Endodermal cell (in vitro differentiated cells): ENCODE results near the gene PXDN. TPM values are rescaled to one million over a fixed set of nuclear protein-coding genes. Genes with fewer than 3 reads are reported as not detected.

Source experiments
- DNase-seq: peaks from one replicate; pipeline ENCODE4 v3.0.0-alpha.2; 2017
- H3K27ac ChIP-seq: 2 replicates; pipeline ENCODE4 v1.5.1; 2013; ENCODE audit warnings: mild to moderate bottlenecking, low read depth, low read length, moderate library complexity
- H3K27me3 ChIP-seq: 2 replicates; pipeline ENCODE4 v1.6.1; 2013; ENCODE audit warnings: mild to moderate bottlenecking, low read length, moderate library complexity; ENCODE audit not compliant: insufficient read depth, control insufficient read depth, poor library complexity, severe bottlenecking
- H3K36me3 ChIP-seq: 2 replicates; pipeline ENCODE4 v1.7.0; 2013; ENCODE audit warnings: mild to moderate bottlenecking, low read length, moderate library complexity; ENCODE audit not compliant: control insufficient read depth, insufficient read depth
- H3K4me1 ChIP-seq: one replicate; pipeline ENCODE4 v1.7.0; 2013; ENCODE audit warnings: low read length; ENCODE audit not compliant: control insufficient read depth, insufficient read depth
- H3K4me3 ChIP-seq: 2 replicates; pipeline ENCODE4 v1.5.1; 2013; ENCODE audit warnings: mild to moderate bottlenecking, low read length, moderate library complexity
- H3K9ac ChIP-seq: 2 replicates; pipeline ENCODE4 v1.6.1; 2013; ENCODE audit warnings: mild to moderate bottlenecking, low read length, moderate library complexity; ENCODE audit not compliant: poor library complexity, severe bottlenecking; ENCODE audit errors: extremely low read depth
- H3K9me3 ChIP-seq: 2 replicates; pipeline ENCODE4 v1.6.1; 2013; ENCODE audit warnings: mild to moderate bottlenecking, low read length, moderate library complexity; ENCODE audit not compliant: control insufficient read depth
- H3K27ac Mint-ChIP-seq: 2 replicates; pipeline ENCODE4 v1.8.0; 2020; ENCODE audit warnings: mixed read lengths
- H3K27me3 Mint-ChIP-seq: 2 replicates; pipeline ENCODE4 v1.8.0; 2021; ENCODE audit warnings: mild to moderate bottlenecking, mixed read lengths; ENCODE audit not compliant: insufficient read depth
- H3K36me3 Mint-ChIP-seq: 2 replicates; pipeline ENCODE4 v1.8.0; 2020; ENCODE audit warnings: low read depth, mixed read lengths
- H3K4me1 Mint-ChIP-seq: 2 replicates; pipeline ENCODE4 v1.8.0; 2020; ENCODE audit warnings: mixed read lengths
- H3K4me3 Mint-ChIP-seq: 2 replicates; pipeline ENCODE4 v1.8.0; 2020; ENCODE audit warnings: mild to moderate bottlenecking, moderate library complexity, mixed read lengths
- H3K9me3 Mint-ChIP-seq: 2 replicates; pipeline ENCODE4 v1.8.0; 2020; ENCODE audit warnings: mild to moderate bottlenecking, mixed read lengths
- CTCF ChIP-seq: fragments of 200-600 bp; sonication (generic); conservative IDR thresholded peaks from 2 replicates; pipeline ENCODE4 v1.5.0; 2021; ENCODE audit warnings: antibody characterized with exemption, mild to moderate bottlenecking
- WGBS, 2 experiments: methylation state at CpG; one replicate each; pipeline versions ENCODE4 v1.1.5 to v1.1.7; 2013; ENCODE audit warnings: missing lambda C conversion rate in 2 of 2, mixed read lengths in 1 of 2; ENCODE audit not compliant: insufficient coverage in 1 of 2, insufficient read length in 1 of 2; 5-methylcytosine and 5-hydroxymethylcytosine counted together
- total RNA-seq, 2 donors: library from RNA; stranded (reverse); fragmentation: NEBNext Ultra II Directional in 1 of 2; extraction: Animal tissue kit (Norgen Biotek cat#: 25700) in 1 of 2; gene quantifications; 2 replicates in 1 of 2; 3 replicates in 1 of 2; pipeline ENCODE4 v1.2.1, GENCODE V29; 2021

Gene PXDN
- total RNA-seq, 2 donors from 2014 or later = 212 to 247 TPM

DNA sequence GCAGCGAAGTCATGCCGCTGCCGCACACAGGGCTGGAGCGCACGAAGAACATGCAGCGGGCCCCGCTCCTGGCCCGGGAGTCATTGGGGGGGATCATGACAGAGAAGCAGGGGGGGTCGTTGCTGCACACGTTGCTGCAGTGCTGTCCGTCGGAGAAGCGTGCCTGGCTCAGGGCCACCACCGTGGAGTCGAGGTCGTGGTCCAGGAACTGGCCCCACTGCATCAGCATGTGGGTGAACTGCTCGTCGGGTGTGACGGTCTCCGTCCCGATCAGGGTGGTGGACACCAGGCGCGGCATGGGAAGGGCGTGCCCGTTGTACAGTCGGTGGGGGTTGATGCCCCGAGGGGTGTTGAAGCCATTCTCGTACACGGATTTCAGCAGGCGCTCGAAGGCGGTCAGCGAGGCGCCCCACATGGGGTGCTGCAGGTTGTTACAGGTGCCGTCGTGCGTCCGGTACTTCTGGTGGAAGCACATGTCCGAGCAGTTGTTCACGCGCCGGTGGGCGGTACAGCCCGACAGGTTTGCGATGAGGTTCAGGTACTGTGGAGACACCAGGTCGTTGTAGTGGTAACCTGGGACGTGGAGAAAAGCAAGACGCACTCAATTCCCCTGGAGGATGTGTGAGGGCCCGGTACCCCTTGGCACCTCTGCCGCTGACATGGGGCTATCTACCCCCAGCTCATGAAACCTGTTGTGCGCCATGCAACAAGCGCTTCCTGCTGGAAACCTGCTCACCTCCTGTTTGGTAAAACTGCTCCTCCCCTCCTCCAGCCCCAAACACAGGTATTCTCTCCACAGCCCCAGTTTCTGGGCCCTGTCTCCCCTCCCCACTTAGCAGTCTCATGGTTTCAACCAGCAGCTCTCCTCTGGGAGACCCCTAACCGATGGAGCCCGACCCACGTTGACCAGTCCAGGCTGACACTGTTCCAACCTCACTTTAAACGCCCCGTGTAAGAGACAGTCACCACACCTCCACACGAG lies 94.9 kb downstream of the PXDN start:
- H3K36me3 ChIP-seq = peaks cover 65% of the 10 kb centered on the region
- H3K36me3 Mint-ChIP-seq = peaks cover 68% of the 10 kb centered on the region
- WGBS, 2 experiments = 96% methylated on average over 48 to 58 of the region's 58 CpGs

GRCh38 chr2:1648241-1649102 lies 95.8 kb downstream of the PXDN start:
- no peak for TF ChIP-seq CTCF
- Histone ChIP-seq H3K9me3 (no peaks in the 10 kb centered on the region), H3K36me3 (peaks cover 62% of the 10 kb centered on the region), H3K9ac (no peak overlapping the region), H3K4me1 (no peaks in the 10 kb centered on the region), H3K4me3 (no peak overlapping the region), H3K27ac (no peak overlapping the region), H3K27me3 (no peaks in the 10 kb centered on the region)
- Mint-ChIP-seq H3K27ac (no peak overlapping the region), H3K4me1 (no peaks in the 10 kb centered on the region), H3K4me3 (no peak overlapping the region), H3K9me3 (no peaks in the 10 kb centered on the region), H3K27me3 (no peaks in the 10 kb centered on the region), H3K36me3 (peaks cover 71% of the 10 kb centered on the region)
- 95 to 98% methylated on average over 49 to 67 of the region's 67 CpGs for WGBS, 2 experiments
- DNase-seq = peak; percentile 41

More for the DNA sequence above, 94.9 kb downstream of the PXDN start:
- H3K9me3 ChIP-seq = no peaks in the 10 kb centered on the region
- Mint-ChIP-seq H3K27me3 (no peaks in the 10 kb centered on the region), H3K9me3 (no peaks in the 10 kb centered on the region), H3K27ac (no peak overlapping the region), H3K4me1 (no peaks in the 10 kb centered on the region), H3K4me3 (no peak overlapping the region)
- DNase-seq = peak; percentile 38
- H3K4me3 ChIP-seq = no peak overlapping the region
- no peaks in the 10 kb centered on the region for H3K27me3 ChIP-seq
- no peaks in the 10 kb centered on the region for H3K4me1 ChIP-seq
- TF ChIP-seq CTCF = no peak
- no peak overlapping the region for H3K9ac ChIP-seq
- no peak overlapping the region for H3K27ac ChIP-seq

GRCh38 chr2:1647417-1648240 lies 96.7 kb downstream of the PXDN start:
- Histone ChIP-seq H3K27ac (no peak overlapping the region), H3K4me3 (no peak overlapping the region), H3K27me3 (no peaks in the 10 kb centered on the region), H3K4me1 (no peaks in the 10 kb centered on the region), H3K36me3 (peaks cover 62% of the 10 kb centered on the region), H3K9ac (no peak overlapping the region), H3K9me3 (no peaks in the 10 kb centered on the region)
- DNase-seq = peak; percentile 59
- WGBS, 2 experiments = 88 to 94% methylated on average over 9 to 20 of the region's 20 CpGs
- Mint-ChIP-seq H3K9me3 (no peaks in the 10 kb centered on the region), H3K4me3 (no peak overlapping the region), H3K4me1 (peaks cover 1% of the 10 kb centered on the region), H3K27me3 (no peaks in the 10 kb centered on the region), H3K36me3 (peaks cover 71% of the 10 kb centered on the region), H3K27ac (no peak overlapping the region)
- no peak for TF ChIP-seq CTCF
